ENCODE data around the gene KIAA0232. TPM values are rescaled to one million over a fixed set of nuclear protein-coding genes. Genes with fewer than 3 reads are reported as not detected.
"Not testable (repeated sequence)": the region's sequence is repeated elsewhere in the genome, so short reads cannot be mapped to it uniquely, and the experiment has no call there.

The KIAA0232 gene
- total RNA-seq, 2 experiments from 2014 or later, result 13.8 to 14.7 TPM

- Mint-ChIP-seq H3K27me3 (peaks cover 11% of the 10 kb centered on the region), H3K4me3 (peak within 1 kb of the TSS; percentile 93), H3K9me3 (no peaks in the 10 kb centered on the region), H3K4me1 (peaks cover 42% of the 10 kb centered on the region), H3K27ac (peak within 1 kb of the TSS; percentile 89), H3K36me3 (peaks cover 3% of the 10 kb centered on the region)
- DNase-seq, result peak; percentile 86
These were observed 126.8 kb downstream of the KIAA0232 start, which contains the start of gene TBC1D14 for GRCh38 chr4:6909113-6909969. TBC1D14 (plus strand) TSS chr4:6909826; CDS start chr4:6923390, 13,564 bp downstream.

GRCh38 chr4:6909970-6910339, 127.4 kb downstream of the KIAA0232 start:
- DNase-seq, result peak; percentile 63
- H3K27ac Mint-ChIP-seq, result peak overlapping the region; percentile 89
- peaks cover 11% of the 10 kb centered on the region for H3K27me3 Mint-ChIP-seq
- H3K4me1 Mint-ChIP-seq, result peaks cover 45% of the 10 kb centered on the region
- no peaks in the 10 kb centered on the region for H3K9me3 Mint-ChIP-seq
- peaks cover 3% of the 10 kb centered on the region for H3K36me3 Mint-ChIP-seq
- peak overlapping the region; percentile 93 for H3K4me3 Mint-ChIP-seq

- no peak for DNase-seq
- no peaks in the 10 kb centered on the region for H3K9me3 Mint-ChIP-seq
- peak overlapping the region; percentile 89 for H3K27ac Mint-ChIP-seq
- H3K4me3 Mint-ChIP-seq, result peak overlapping the region; percentile 93
- peaks cover 11% of the 10 kb centered on the region for H3K27me3 Mint-ChIP-seq
- peaks cover 47% of the 10 kb centered on the region for H3K4me1 Mint-ChIP-seq
- peaks cover 3% of the 10 kb centered on the region for H3K36me3 Mint-ChIP-seq
These were observed 127.9 kb downstream of the KIAA0232 start for GRCh38 chr4:6910340-6910959.

- DNase-seq, result no peak
- peaks cover 11% of the 10 kb centered on the region for H3K27me3 Mint-ChIP-seq
- peaks cover 3% of the 10 kb centered on the region for H3K36me3 Mint-ChIP-seq
- H3K27ac Mint-ChIP-seq, result no peak overlapping the region
- H3K4me3 Mint-ChIP-seq, result peak overlapping the region; percentile 93
- H3K4me1 Mint-ChIP-seq, result peaks cover 54% of the 10 kb centered on the region
- H3K9me3 Mint-ChIP-seq, result no peaks in the 10 kb centered on the region
These were observed 128.7 kb downstream of the KIAA0232 start for GRCh38 chr4:6910960-6911874.

GRCh38 chr4:6911917-6912316, 129.4 kb downstream of the KIAA0232 start:
- DNase-seq, H3K27ac Mint-ChIP-seq, H3K4me3 Mint-ChIP-seq, H3K9me3 Mint-ChIP-seq, H3K36me3 Mint-ChIP-seq, H3K27me3 Mint-ChIP-seq: not testable (repeated sequence)
- peaks cover 61% of the 10 kb centered on the region for H3K4me1 Mint-ChIP-seq

- Mint-ChIP-seq H3K36me3 (peaks cover 7% of the 10 kb centered on the region), H3K9me3 (no peaks in the 10 kb centered on the region), H3K27ac (peak overlapping the region; percentile 44), H3K4me3 (no peak overlapping the region), H3K4me1 (peaks cover 66% of the 10 kb centered on the region), H3K27me3 (peaks cover 3% of the 10 kb centered on the region)
- no peak for DNase-seq
These were observed 129.9 kb downstream of the KIAA0232 start for GRCh38 chr4:6912441-6912840.

GRCh38 chr4:6913350-6913905, 130.9 kb downstream of the KIAA0232 start:
- Mint-ChIP-seq H3K27me3 (no peaks in the 10 kb centered on the region), H3K27ac (no peak overlapping the region), H3K4me3 (no peak overlapping the region), H3K9me3 (no peaks in the 10 kb centered on the region), H3K4me1 (peaks cover 70% of the 10 kb centered on the region), H3K36me3 (peaks cover 14% of the 10 kb centered on the region)
- DNase-seq, result no peak

- Mint-ChIP-seq H3K4me3 (no peak overlapping the region), H3K27me3 (no peaks in the 10 kb centered on the region), H3K27ac (peak overlapping the region; percentile 38), H3K4me1 (peaks cover 70% of the 10 kb centered on the region), H3K36me3 (peaks cover 14% of the 10 kb centered on the region), H3K9me3 (no peaks in the 10 kb centered on the region)
- no peak for DNase-seq
These were observed 131.9 kb downstream of the KIAA0232 start for GRCh38 chr4:6914448-6914847.

- no peaks in the 10 kb centered on the region for H3K9me3 Mint-ChIP-seq
- no peaks in the 10 kb centered on the region for H3K27me3 Mint-ChIP-seq
- no peak for DNase-seq
- H3K4me3 Mint-ChIP-seq, result no peak overlapping the region
- no peak overlapping the region for H3K27ac Mint-ChIP-seq
- H3K36me3 Mint-ChIP-seq, result peaks cover 14% of the 10 kb centered on the region
- H3K4me1 Mint-ChIP-seq, result peaks cover 69% of the 10 kb centered on the region
These were observed 132.8 kb downstream of the KIAA0232 start for GRCh38 chr4:6915041-6916005.

- peaks cover 63% of the 10 kb centered on the region for H3K4me1 Mint-ChIP-seq
- H3K27me3 Mint-ChIP-seq, result no peaks in the 10 kb centered on the region
- peaks cover 14% of the 10 kb centered on the region for H3K36me3 Mint-ChIP-seq
- peak overlapping the region; percentile 89 for H3K27ac Mint-ChIP-seq
- H3K4me3 Mint-ChIP-seq, result no peak overlapping the region
- no peak for DNase-seq
- no peaks in the 10 kb centered on the region for H3K9me3 Mint-ChIP-seq
These were observed 133.6 kb downstream of the KIAA0232 start for GRCh38 chr4:6916069-6916586.

GRCh38 chr4:6916587-6917460, 134.3 kb downstream of the KIAA0232 start:
- peak; percentile 55 for DNase-seq
- peak overlapping the region; percentile 43 for H3K4me3 Mint-ChIP-seq
- peak overlapping the region; percentile 89 for H3K27ac Mint-ChIP-seq
- no peaks in the 10 kb centered on the region for H3K27me3 Mint-ChIP-seq
- peaks cover 57% of the 10 kb centered on the region for H3K4me1 Mint-ChIP-seq
- no peaks in the 10 kb centered on the region for H3K9me3 Mint-ChIP-seq
- peaks cover 13% of the 10 kb centered on the region for H3K36me3 Mint-ChIP-seq

- H3K4me1 Mint-ChIP-seq, result peaks cover 53% of the 10 kb centered on the region
- no peaks in the 10 kb centered on the region for H3K9me3 Mint-ChIP-seq
- H3K36me3 Mint-ChIP-seq, result peaks cover 11% of the 10 kb centered on the region
- no peaks in the 10 kb centered on the region for H3K27me3 Mint-ChIP-seq
- peak; percentile 61 for DNase-seq
- H3K4me3 Mint-ChIP-seq, result peak overlapping the region; percentile 43
- H3K27ac Mint-ChIP-seq, result peak overlapping the region; percentile 89
These were observed 135.1 kb downstream of the KIAA0232 start for GRCh38 chr4:6917461-6918271.

Data from activated naive CD8-positive, alpha-beta T cell treated with anti-CD3 and anti-CD28 coated beads for 36 hours (primary cell).